Cardiac fibroblast (primary cell): ENCODE data around the gene VWC2.

Experiments used
- DNase-seq, 2 donors: peaks; one replicate each; pipeline versions ENCODE4 v3.0.0 to v3.0.0-alpha.2; 2010; ENCODE audit warnings: low read depth in 2 of 2
- H3K4me3 ChIP-seq, 2 donors: replicated peaks in 1 of 2; 1 replicate in 1 of 2; 2 replicates in 1 of 2; pipeline ENCODE4 v1.5.1; 2011; ENCODE audit warnings: low read depth in 2 of 2, low read length in 2 of 2, mild to moderate bottlenecking in 2 of 2, moderate library complexity in 1 of 2
- CTCF ChIP-seq: IDR thresholded peaks from one replicate; pipeline ENCODE4 v1.5.1; 2011; ENCODE audit warnings: low read depth, mild to moderate bottlenecking, low read length, inconsistent platforms

Gene VWC2

GRCh38 chr7:49855281-49855980 is 82.0 kb downstream of the VWC2 start:
- DNase-seq = no peak
- no peak for TF ChIP-seq CTCF
- H3K4me3 ChIP-seq = no peak overlapping the region

- no peak for TF ChIP-seq CTCF
- no peak overlapping the region for H3K4me3 ChIP-seq
- no peak for DNase-seq
Observed at GRCh38 chr7:49860293-49860692, 86.9 kb downstream of the VWC2 start.

DNA sequence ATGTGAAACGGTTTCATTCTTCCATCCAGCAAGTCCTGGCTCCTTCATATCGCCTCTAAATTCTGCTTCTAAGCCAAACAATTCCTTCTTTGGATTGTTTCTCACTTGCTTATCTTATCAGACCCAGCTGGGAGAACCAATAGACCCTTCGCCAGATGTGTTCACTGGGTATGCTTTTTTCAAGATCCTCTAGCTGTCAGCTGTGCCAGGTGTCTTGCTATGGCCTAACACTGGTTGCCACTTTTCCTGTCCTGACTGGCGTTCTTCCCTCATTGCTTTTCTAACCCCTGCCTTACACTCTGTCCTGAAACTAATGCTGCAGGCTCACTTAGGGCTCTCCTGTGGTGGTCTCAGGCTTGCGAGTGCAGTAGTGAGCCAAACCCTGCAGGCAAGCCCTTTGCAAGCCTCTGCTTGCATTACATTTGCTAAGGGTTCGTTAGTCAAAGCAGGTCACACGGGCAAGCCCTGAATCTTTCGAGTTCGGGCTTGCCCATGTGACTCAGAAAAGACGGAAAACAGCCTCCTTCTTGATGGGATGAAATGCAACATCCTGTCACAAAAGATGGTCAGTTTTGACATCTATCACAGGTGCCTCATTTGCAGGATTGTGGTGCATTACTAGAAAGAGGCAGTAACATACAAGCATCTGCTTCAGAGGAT is 92.8 kb downstream of the VWC2 start:
- no peak for DNase-seq
- no peak for TF ChIP-seq CTCF

GRCh38 chr7:49866910-49867309 is 93.5 kb downstream of the VWC2 start:
- no peak for DNase-seq
- TF ChIP-seq CTCF = no peak
- H3K4me3 ChIP-seq = no peak overlapping the region

More for the DNA sequence above, 92.8 kb downstream of the VWC2 start:
- H3K4me3 ChIP-seq = no peak overlapping the region

- no peak for TF ChIP-seq CTCF
- H3K4me3 ChIP-seq = no peak overlapping the region
- DNase-seq = no peak
Observed at GRCh38 chr7:49873420-49873819, 100.0 kb downstream of the VWC2 start.

DNA sequence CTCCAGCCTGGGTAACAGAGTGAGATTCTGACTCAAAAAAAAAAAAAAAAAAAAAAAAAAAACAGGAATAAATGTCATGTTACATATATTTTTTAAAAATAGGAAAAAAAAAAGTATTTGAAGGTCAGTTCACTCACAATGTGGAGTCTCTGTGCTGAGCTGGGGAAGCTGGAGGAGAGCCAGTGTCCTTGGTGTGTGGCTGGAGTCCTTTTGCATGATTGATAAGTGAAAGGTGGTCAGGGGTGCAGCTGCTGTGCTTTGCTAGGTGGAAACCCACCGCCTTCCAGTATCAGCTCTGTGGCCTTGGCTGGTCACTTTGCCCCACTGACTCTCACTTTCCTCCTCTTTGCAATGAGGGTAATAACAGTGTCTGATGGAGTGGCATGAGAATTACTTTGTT is 101.9 kb downstream of the VWC2 start:
- H3K4me3 ChIP-seq = no peak overlapping the region
- no peak for TF ChIP-seq CTCF
- DNase-seq = no peak
